AG20443 (cell line): ENCODE data around the gene CHST13.

ENCODE experiments used
- DNase-seq: peaks from one replicate; pipeline ENCODE4 v3.0.0; 2012; ENCODE audit warnings: low spot score, mixed read lengths

CHST13 gene

GRCh38 chr3:126510308-126510910, 13.5 kb upstream of the CHST13 start:
- DNase-seq = no peak

- no peak for DNase-seq
Measured at GRCh38 chr3:126511291-126511690, 12.7 kb upstream of the CHST13 start.

- DNase-seq = no peak
Measured at GRCh38 chr3:126512026-126512425, 11.9 kb upstream of the CHST13 start.

GRCh38 chr3:126512916-126513650, 10.9 kb upstream of the CHST13 start:
- no peak for DNase-seq

GRCh38 chr3:126514161-126514560, 9.8 kb upstream of the CHST13 start:
- no peak for DNase-seq

- DNase-seq = no peak
Measured at GRCh38 chr3:126515066-126515706, 8.8 kb upstream of the CHST13 start.

- DNase-seq = no peak
Measured at GRCh38 chr3:126516152-126516935, 7.6 kb upstream of the CHST13 start.

GRCh38 chr3:126516936-126517290, 7.0 kb upstream of the CHST13 start:
- no peak for DNase-seq

- no peak for DNase-seq
Measured at GRCh38 chr3:126517291-126517951, 6.5 kb upstream of the CHST13 start, which contains the start of gene UROC1. UROC1 (minus strand) TSS chr3:126517773; CDS start chr3:126517719, 54 bp downstream.

GRCh38 chr3:126517986-126518778, 5.8 kb upstream of the CHST13 start:
- no peak for DNase-seq

GRCh38 chr3:126518779-126519177, 5.2 kb upstream of the CHST13 start:
- DNase-seq = no peak

- no peak for DNase-seq
Measured at GRCh38 chr3:126519506-126520455, 4.2 kb upstream of the CHST13 start.

- no peak for DNase-seq
Measured at GRCh38 chr3:126521122-126521891, 2.6 kb upstream of the CHST13 start.

GRCh38 chr3:126522363-126522788, 1.6 kb upstream of the CHST13 start:
- DNase-seq = peak; percentile 87

GRCh38 chr3:126524429-126524988, 554 bp downstream of the CHST13 start:
- no peak for DNase-seq

- no peak for DNase-seq
Measured at GRCh38 chr3:126525091-126525852, 1.3 kb downstream of the CHST13 start.

GRCh38 chr3:126525853-126526667, 2.1 kb downstream of the CHST13 start:
- DNase-seq = no peak
